Liver (tissue), 4 donors: Measurements from ENCODE around the gene ZNF805. TPM values are rescaled to one million over a fixed set of nuclear protein-coding genes. Genes with fewer than 3 reads are reported as not detected.

Experiments used
- polyA plus RNA-seq, 2 donors: library from polyadenylated mRNA; stranded (reverse) in 1 of 2; unstranded in 1 of 2; fragments of 200-250 nt in 1 of 2; fragments of >200 nt in 1 of 2; fragmentation: Nextera tagmentation in 1 of 2; extraction: Ambion mirVana in 1 of 2; gene quantifications; one replicate each; pipeline versions ENCODE4 v1.2.1 to v1.2.3, GENCODE V29; 2013 to 2015
- total RNA-seq, 2 donors: library from RNA; depleted of rRNA; stranded (reverse); fragments of >200 nt; gene quantifications; one replicate each; pipeline ENCODE4 v1.2.3, GENCODE V29; 2014
- donor health status: healthy.
- donor health status: healthy.
- donor health status: healthy.

ZNF805 gene
- total and polyA plus RNA-seq, 4 donors: 0.75 to 13.9 (median 7.1) TPM

Other genes with a start within 250 kb of the ZNF805 start
- under 1 TPM; under 0.01 to 0.14 TPM for gene USP29, start 120.6 kb upstream of the ZNF805 start, total RNA-seq
- not detected for gene USP29, start 120.6 kb upstream of the ZNF805 start, polyA plus RNA-seq
- not detected for gene ZIM3, start 95.4 kb upstream of the ZNF805 start, total RNA-seq
- gene ZIM3, start 95.4 kb upstream of the ZNF805 start, polyA plus RNA-seq: not detected
- gene DUXA, start 73.1 kb upstream of the ZNF805 start, total RNA-seq: not detected
- gene DUXA, start 73.1 kb upstream of the ZNF805 start, polyA plus RNA-seq: not detected
- 10 to 100 TPM; 11.3 to 22.6 TPM for gene ZNF264, start 49.1 kb upstream of the ZNF805 start, total RNA-seq
- gene ZNF264, start 49.1 kb upstream of the ZNF805 start, polyA plus RNA-seq: 1 to 10 TPM; 2.5 to 4.6 TPM
- gene AURKC, start 9.6 kb upstream of the ZNF805 start, total RNA-seq: under 1 TPM; 0.42 to 0.65 TPM
- 1 to 10 TPM in 1 of 2 donors, under 1 TPM in 1; 0.55 to 1.0 TPM for gene AURKC, start 9.6 kb upstream of the ZNF805 start, polyA plus RNA-seq
- 10 to 100 TPM; 36.4 to 54.4 TPM for gene ZNF460, start 39.9 kb downstream of the ZNF805 start, total RNA-seq
- gene ZNF460, start 39.9 kb downstream of the ZNF805 start, polyA plus RNA-seq: 1 to 10 TPM in 1 of 2 donors, under 1 TPM in 1; 0.24 to 2.3 TPM
- 1 to 10 TPM; 3.8 to 8.4 TPM for gene ZNF543, start 79.8 kb downstream of the ZNF805 start, total RNA-seq
- gene ZNF543, start 79.8 kb downstream of the ZNF805 start, polyA plus RNA-seq: under 1 TPM; 0.38 to 0.58 TPM
- gene ZNF304, start 110.6 kb downstream of the ZNF805 start, total RNA-seq: 1 to 10 TPM; 3.2 to 5.6 TPM
- 1 to 10 TPM in 1 of 2 donors, under 1 TPM in 1; 0.90 to 1.3 TPM for gene ZNF304, start 110.6 kb downstream of the ZNF805 start, polyA plus RNA-seq
- 1 to 10 TPM; 2.8 to 6.1 TPM for gene TRAPPC2B, start 122.9 kb downstream of the ZNF805 start, total RNA-seq
- gene TRAPPC2B, start 122.9 kb downstream of the ZNF805 start, polyA plus RNA-seq: 1 to 10 TPM; 3.1 to 4.2 TPM
- gene ZNF547, start 122.9 kb downstream of the ZNF805 start, total RNA-seq: 1 to 10 TPM; 1.7 to 1.8 TPM
- gene ZNF547, start 122.9 kb downstream of the ZNF805 start, polyA plus RNA-seq: under 1 TPM; 0.22 to 0.33 TPM
- gene ZNF548, start 149.2 kb downstream of the ZNF805 start, total RNA-seq: 10 to 100 TPM in 1 of 2 donors, 1 to 10 TPM in 1; 7.3 to 13.9 TPM
- gene ZNF548, start 149.2 kb downstream of the ZNF805 start, polyA plus RNA-seq: 1 to 10 TPM; 1.8 to 3.4 TPM
- gene ZNF17, start 170.5 kb downstream of the ZNF805 start, total RNA-seq: 1 to 10 TPM; 7.6 to 8.2 TPM
- 1 to 10 TPM; 1.2 to 1.4 TPM for gene ZNF17, start 170.5 kb downstream of the ZNF805 start, polyA plus RNA-seq
- 10 to 100 TPM in 1 of 2 donors, 1 to 10 TPM in 1; 5.9 to 11.6 TPM for gene ZNF749, start 194.7 kb downstream of the ZNF805 start, total RNA-seq
- gene ZNF749, start 194.7 kb downstream of the ZNF805 start, polyA plus RNA-seq: 1 to 10 TPM in 1 of 2 donors, under 1 TPM in 1; 0.83 to 5.4 TPM
- gene VN1R1, start 216.5 kb downstream of the ZNF805 start, total RNA-seq: under 1 TPM; 0.42 to 0.98 TPM
- under 1 TPM; 0.14 to 0.19 TPM for gene VN1R1, start 216.5 kb downstream of the ZNF805 start, polyA plus RNA-seq
- gene ZNF772, start 236.9 kb downstream of the ZNF805 start, total RNA-seq: 10 to 100 TPM in 1 of 2 donors, 1 to 10 TPM in 1; 5.4 to 11.1 TPM
- gene ZNF772, start 236.9 kb downstream of the ZNF805 start, polyA plus RNA-seq: 1 to 10 TPM in 1 of 2 donors, under 1 TPM in 1; 0.81 to 1.6 TPM
- 10 to 100 TPM in 1 of 2 donors, 1 to 10 TPM in 1; 4.2 to 12.4 TPM for gene ZNF419, start 247.1 kb downstream of the ZNF805 start, total RNA-seq
- 1 to 10 TPM; 1.9 to 3.2 TPM for gene ZNF419, start 247.1 kb downstream of the ZNF805 start, polyA plus RNA-seq